RWPE2 (cell line): ENCODE results near the gene DUSP28.

ENCODE experiments used
- ATAC-seq: fragments of 200-7000 bp; cut with Tn5 transposase; 3 replicates; pipeline ENCODE4 v1.9.1; 2021; ENCODE audit warnings: low read depth
- DNase-seq: peaks from one replicate; pipeline ENCODE4 v3.0.0-alpha.2; 2020; ENCODE audit warnings: low spot score
- H3K27ac ChIP-seq: fragments of 450-650 bp; 2 replicates; pipeline ENCODE4 v1.5.1; 2017; ENCODE audit warnings: mild to moderate bottlenecking; ENCODE audit not compliant: poor library complexity, severe bottlenecking
- H3K27me3 ChIP-seq: fragments of 250-450 bp; sonication (Bioruptor Pico); 2 replicates; pipeline ENCODE4 v1.5.1; 2021; ENCODE audit warnings: mild to moderate bottlenecking, moderate library complexity; ENCODE audit not compliant: insufficient read depth, poor library complexity, severe bottlenecking
- H3K36me3 ChIP-seq: fragments of 250-450 bp; sonication (Bioruptor Pico); 2 replicates; pipeline ENCODE4 v1.5.1; 2020; ENCODE audit warnings: low read depth, mild to moderate bottlenecking, moderate library complexity
- H3K4me1 ChIP-seq: fragments of 250-450 bp; sonication (Bioruptor Pico); 2 replicates; pipeline ENCODE4 v1.5.1; 2021; ENCODE audit warnings: mild to moderate bottlenecking, moderate library complexity; ENCODE audit not compliant: insufficient read depth, poor library complexity, severe bottlenecking
- H3K4me3 ChIP-seq: fragments of 250-450 bp; sonication (Bioruptor Pico); 2 replicates; pipeline ENCODE4 v1.5.1; 2021; ENCODE audit warnings: mild to moderate bottlenecking, moderate library complexity; ENCODE audit not compliant: severe bottlenecking
- H3K9me3 ChIP-seq: fragments of 250-450 bp; sonication (Bioruptor Pico); 2 replicates; pipeline ENCODE4 v1.5.1; 2021; ENCODE audit warnings: mild to moderate bottlenecking, moderate library complexity; ENCODE audit not compliant: severe bottlenecking
- CTCF ChIP-seq: fragments of 450-650 bp; IDR thresholded peaks from one replicate; pipeline ENCODE4 v1.5.1; 2017; ENCODE audit warnings: mild to moderate bottlenecking, moderate library complexity; ENCODE audit not compliant: poor library complexity, severe bottlenecking

Gene DUSP28

GRCh38 chr2:240522406-240522805, 37.8 kb upstream of the DUSP28 start:
- no peak for TF ChIP-seq CTCF
- DNase-seq, result no peak
- no peak overlapping the region for H3K4me3 ChIP-seq
- H3K4me1 ChIP-seq, result no peaks in the 10 kb centered on the region
- no peaks in the 10 kb centered on the region for H3K36me3 ChIP-seq
- ATAC-seq, result no peak
- H3K9me3 ChIP-seq, result no peaks in the 10 kb centered on the region
- H3K27ac ChIP-seq, result no peak overlapping the region
- H3K27me3 ChIP-seq, result peaks cover 27% of the 10 kb centered on the region

- Histone ChIP-seq H3K4me3 (no peak overlapping the region), H3K9me3 (no peaks in the 10 kb centered on the region), H3K27ac (no peak overlapping the region), H3K4me1 (no peaks in the 10 kb centered on the region), H3K36me3 (no peaks in the 10 kb centered on the region), H3K27me3 (peaks cover 22% of the 10 kb centered on the region)
- DNase-seq (no peak), ATAC-seq (no peak)
- TF ChIP-seq CTCF, result no peak
These were observed 36.5 kb upstream of the DUSP28 start for GRCh38 chr2:240523451-240524281.

DNA sequence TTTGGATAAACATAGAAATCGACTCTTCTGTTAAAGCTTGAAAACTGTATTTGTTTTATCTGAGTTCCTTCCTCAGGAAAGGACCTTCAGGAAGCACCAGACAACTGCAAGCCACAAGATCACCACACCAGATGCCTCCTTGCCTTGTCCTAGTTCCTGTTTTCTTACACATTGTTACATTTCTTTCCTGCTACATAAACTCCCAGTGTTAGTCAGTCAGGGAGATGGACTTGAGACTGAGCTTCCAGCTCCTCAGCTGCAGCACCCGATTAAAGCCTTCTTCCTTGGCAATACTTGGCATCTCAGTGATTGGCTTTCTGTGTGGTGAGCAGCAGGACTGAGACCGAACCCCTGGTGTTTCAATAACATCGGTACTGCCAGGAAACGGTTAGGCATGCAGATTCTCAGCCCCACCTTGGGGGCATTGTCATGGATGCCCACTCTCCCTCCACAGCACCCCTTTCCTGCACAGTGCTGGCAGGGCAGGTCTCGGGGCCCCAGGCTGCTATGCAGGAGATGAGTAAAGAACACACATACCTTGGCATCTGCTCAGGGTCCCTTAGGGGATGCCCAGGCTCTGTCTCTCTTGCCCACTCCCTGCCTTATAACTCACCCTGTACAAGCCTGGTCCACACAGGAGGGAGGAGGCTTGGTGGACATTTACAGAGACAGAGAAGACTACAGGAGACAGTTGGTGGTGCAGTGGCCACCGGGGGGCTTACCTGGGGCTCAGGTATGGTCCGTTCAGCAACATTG, 35.0 kb upstream of the DUSP28 start:
- Histone ChIP-seq H3K4me1 (no peaks in the 10 kb centered on the region), H3K9me3 (no peaks in the 10 kb centered on the region), H3K27ac (no peak overlapping the region), H3K27me3 (peaks cover 7% of the 10 kb centered on the region), H3K4me3 (no peak overlapping the region), H3K36me3 (no peaks in the 10 kb centered on the region)
- DNase-seq (no peak), ATAC-seq (no peak)
- TF ChIP-seq CTCF, result no peak

GRCh38 chr2:240525802-240526201, 34.4 kb upstream of the DUSP28 start:
- TF ChIP-seq CTCF, result no peak

More at GRCh38 chr2:240525802-240526201, 34.4 kb upstream of the DUSP28 start:
- no peaks in the 10 kb centered on the region for H3K36me3 ChIP-seq
- H3K27ac ChIP-seq, result no peak overlapping the region
- H3K9me3 ChIP-seq, result no peaks in the 10 kb centered on the region
- no peaks in the 10 kb centered on the region for H3K4me1 ChIP-seq
- peaks cover under 1% of the 10 kb centered on the region for H3K27me3 ChIP-seq
- no peak overlapping the region for H3K4me3 ChIP-seq
- DNase-seq (no peak), ATAC-seq (no peak)
